ENCODE data around the gene AKAP1. TPM values are rescaled to one million over a fixed set of nuclear protein-coding genes. Genes with fewer than 3 reads are reported as not detected.

The AKAP1 gene
- total RNA-seq, 1 donor from 2014 or later, result 214 TPM

DNA sequence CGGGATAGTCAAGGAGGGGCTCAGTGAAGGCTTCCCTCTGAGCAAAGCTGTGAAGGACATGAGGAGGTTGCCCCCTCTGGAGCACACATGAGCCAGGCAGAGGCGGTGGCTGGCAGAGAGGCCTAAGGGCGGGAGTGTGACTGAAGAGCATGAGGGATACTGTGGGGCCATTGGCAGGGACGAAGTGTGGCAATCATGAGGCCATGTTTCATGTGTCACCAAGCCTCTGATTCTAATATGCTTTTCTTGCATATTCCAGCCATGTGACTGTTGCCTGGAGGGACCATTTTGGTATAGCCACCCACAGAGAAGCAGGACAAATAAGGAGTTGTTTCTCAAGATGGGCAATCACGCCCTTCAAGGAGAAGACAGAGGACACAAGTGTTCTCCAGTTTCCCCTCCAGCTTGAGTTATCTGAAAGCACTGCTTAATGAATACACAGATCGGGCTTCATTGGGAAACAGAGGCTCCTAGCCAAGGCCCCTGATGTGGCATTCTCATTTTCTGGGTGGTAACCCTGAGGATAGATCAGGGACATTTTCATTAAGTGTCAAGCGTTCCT is 68.0 kb downstream of the AKAP1 start:
- H3K27ac ChIP-seq (replicated peaks), result no peak overlapping the region
- TF ChIP-seq, protein P1, sequence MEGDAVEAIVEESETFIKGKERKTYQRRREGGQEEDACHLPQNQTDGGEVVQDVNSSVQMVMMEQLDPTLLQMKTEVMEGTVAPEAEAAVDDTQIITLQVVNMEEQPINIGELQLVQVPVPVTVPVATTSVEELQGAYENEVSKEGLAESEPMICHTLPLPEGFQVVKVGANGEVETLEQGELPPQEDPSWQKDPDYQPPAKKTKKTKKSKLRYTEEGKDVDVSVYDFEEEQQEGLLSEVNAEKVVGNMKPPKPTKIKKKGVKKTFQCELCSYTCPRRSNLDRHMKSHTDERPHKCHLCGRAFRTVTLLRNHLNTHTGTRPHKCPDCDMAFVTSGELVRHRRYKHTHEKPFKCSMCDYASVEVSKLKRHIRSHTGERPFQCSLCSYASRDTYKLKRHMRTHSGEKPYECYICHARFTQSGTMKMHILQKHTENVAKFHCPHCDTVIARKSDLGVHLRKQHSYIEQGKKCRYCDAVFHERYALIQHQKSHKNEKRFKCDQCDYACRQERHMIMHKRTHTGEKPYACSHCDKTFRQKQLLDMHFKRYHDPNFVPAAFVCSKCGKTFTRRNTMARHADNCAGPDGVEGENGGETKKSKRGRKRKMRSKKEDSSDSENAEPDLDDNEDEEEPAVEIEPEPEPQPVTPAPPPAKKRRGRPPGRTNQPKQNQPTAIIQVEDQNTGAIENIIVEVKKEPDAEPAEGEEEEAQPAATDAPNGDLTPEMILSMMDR (IDR thresholded peaks at IDR 0.05; ENCODE audit: borderline replicate concordance), result no peak
- DNase-seq, result no peak
- H3K4me1 ChIP-seq, result no peaks in the 10 kb centered on the region
- intact Hi-C loops (cut with micrococcal nuclease), result no loop called here
- no peaks in the 10 kb centered on the region for H3K9me3 ChIP-seq (replicated peaks)
- H3K36me3 ChIP-seq, result no peaks in the 10 kb centered on the region
- no peak overlapping the region for H3K4me3 ChIP-seq
- peaks cover 24% of the 10 kb centered on the region for H3K27me3 ChIP-seq (ENCODE audit: low read depth)

DNA sequence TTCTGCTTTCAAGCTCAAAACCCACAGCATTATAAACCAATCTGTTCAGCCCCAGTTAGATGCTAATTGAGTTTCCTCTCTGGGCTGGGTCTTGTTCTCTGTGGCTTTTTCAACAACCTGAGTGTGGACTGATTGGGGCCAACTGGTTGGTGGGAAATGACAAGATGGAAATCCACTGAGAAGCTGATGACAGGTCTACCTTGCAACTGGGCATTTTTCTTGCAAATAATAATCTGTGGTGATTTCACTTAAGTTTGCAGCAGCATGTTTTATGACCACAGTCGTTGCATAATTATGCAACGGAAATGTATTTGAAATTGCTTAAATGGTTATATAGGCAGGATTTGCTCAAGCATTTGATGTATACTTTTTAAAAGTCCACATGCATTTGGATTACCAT is 69.9 kb downstream of the AKAP1 start:
- TF ChIP-seq, protein P1 (IDR thresholded peaks at IDR 0.05; ENCODE audit: borderline replicate concordance), result no peak
- H3K27me3 ChIP-seq (ENCODE audit: low read depth), result peaks cover 13% of the 10 kb centered on the region
- no peaks in the 10 kb centered on the region for H3K4me1 ChIP-seq
- no peak overlapping the region for H3K4me3 ChIP-seq
- intact Hi-C loops (cut with micrococcal nuclease), result no loop called here
- no peak overlapping the region for H3K27ac ChIP-seq (replicated peaks)
- H3K9me3 ChIP-seq (replicated peaks), result no peaks in the 10 kb centered on the region
- no peaks in the 10 kb centered on the region for H3K36me3 ChIP-seq
- no peak for DNase-seq

DNA sequence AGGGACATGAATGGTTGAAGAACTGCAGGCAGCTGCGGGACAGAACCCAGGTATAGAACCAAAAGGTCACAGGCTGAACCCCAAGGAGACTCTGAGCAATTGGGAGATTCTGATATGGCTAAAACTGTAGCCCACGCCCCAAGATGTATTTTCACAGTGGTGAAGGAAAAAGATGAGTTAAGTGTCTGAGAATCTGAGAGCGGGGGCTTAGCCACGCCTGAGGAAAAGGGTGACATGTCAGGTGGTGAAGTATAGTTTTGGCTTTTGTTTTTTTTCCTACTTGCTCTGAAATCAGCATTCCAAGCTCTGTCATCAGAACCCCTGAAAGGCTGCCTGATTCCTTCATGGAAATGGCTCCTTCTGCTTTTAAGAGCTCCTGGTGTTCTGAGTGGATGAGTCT is 73.3 kb downstream of the AKAP1 start:
- no peak overlapping the region for H3K4me3 ChIP-seq
- intact Hi-C loops (cut with micrococcal nuclease), result no loop called here
- H3K9me3 ChIP-seq (replicated peaks), result peaks cover 6% of the 10 kb centered on the region
- TF ChIP-seq, protein P1 (IDR thresholded peaks at IDR 0.05; ENCODE audit: borderline replicate concordance), result no peak
- no peak for DNase-seq
- no peak overlapping the region for H3K27ac ChIP-seq (replicated peaks)
- no peaks in the 10 kb centered on the region for H3K27me3 ChIP-seq (ENCODE audit: low read depth)
- no peaks in the 10 kb centered on the region for H3K36me3 ChIP-seq
- H3K4me1 ChIP-seq, result no peaks in the 10 kb centered on the region

DNA sequence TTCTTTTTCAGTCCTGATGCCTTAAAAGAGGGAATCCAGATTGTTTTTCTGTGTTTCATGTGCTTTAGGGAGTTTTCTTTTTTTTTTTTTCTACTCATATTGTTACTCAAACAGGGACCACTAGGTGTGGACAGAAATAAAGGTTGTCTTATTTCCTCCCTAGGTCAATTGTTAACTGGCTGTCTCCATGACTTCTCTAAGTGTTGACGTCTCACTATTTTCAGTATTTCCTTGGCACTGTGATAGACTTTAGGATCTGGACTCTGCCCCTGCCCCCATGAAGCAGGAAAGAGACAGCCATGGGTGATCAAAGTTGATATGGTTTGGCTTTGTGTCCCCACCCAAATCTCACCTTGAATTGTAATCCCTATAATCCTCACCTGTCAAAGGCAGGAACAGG is 73.7 kb downstream of the AKAP1 start:
- intact Hi-C loops (cut with micrococcal nuclease), result no loop called here
- DNase-seq, result no peak
- Histone ChIP-seq H3K4me3 (no peak overlapping the region), H3K27me3 (ENCODE audit: low read depth) (no peaks in the 10 kb centered on the region), H3K27ac (replicated peaks) (no peak overlapping the region), H3K9me3 (replicated peaks) (peaks cover 6% of the 10 kb centered on the region), H3K4me1 (no peaks in the 10 kb centered on the region), H3K36me3 (no peaks in the 10 kb centered on the region)
- TF ChIP-seq, protein P1 (IDR thresholded peaks at IDR 0.05; ENCODE audit: borderline replicate concordance), result no peak

DNA sequence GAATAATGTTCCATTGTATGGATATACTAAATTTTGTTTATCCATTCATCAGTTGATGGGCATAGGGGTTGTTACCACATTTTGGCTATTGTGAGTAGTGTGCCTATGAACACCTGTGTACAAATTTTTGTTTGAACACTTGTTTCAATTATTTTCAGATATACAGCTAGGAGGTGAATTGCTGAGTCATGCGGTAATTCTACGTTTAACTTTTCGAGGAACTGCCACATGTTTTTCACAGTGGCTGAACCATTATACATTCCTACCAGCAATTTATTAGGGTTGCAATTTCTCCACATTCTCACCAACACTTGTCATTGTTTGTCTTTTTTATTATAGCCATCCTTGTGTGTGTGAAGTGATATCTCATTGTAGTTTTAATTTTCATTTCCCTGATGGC is 75.6 kb downstream of the AKAP1 start:
- no peak for DNase-seq
- Histone ChIP-seq H3K4me3 (no peak overlapping the region), H3K4me1 (no peaks in the 10 kb centered on the region), H3K27ac (replicated peaks) (no peak overlapping the region), H3K36me3 (no peaks in the 10 kb centered on the region), H3K27me3 (ENCODE audit: low read depth) (no peaks in the 10 kb centered on the region), H3K9me3 (replicated peaks) (peaks cover 6% of the 10 kb centered on the region)
- intact Hi-C loops (cut with micrococcal nuclease), result no loop called here
- TF ChIP-seq, protein P1 (IDR thresholded peaks at IDR 0.05; ENCODE audit: borderline replicate concordance), result no peak

Measured in left ventricle myocardium inferior (tissue), 1 donor.